ENCODE results near the gene DCBLD1.

Gene DCBLD1

GRCh38 chr6:117530467-117531242 is 48.2 kb downstream of the DCBLD1 start:
- no peak overlapping the region for H3K4me3 Mint-ChIP-seq
- peaks cover 3% of the 10 kb centered on the region for H3K36me3 Mint-ChIP-seq (ENCODE audit: insufficient read depth)
- H3K4me1 Mint-ChIP-seq = no peaks in the 10 kb centered on the region
- DNase-seq (ENCODE audit: low spot score in 2 of 2) = no peak
- H3K27ac Mint-ChIP-seq (ENCODE audit: low read depth) = no peak overlapping the region
- H3K9me3 Mint-ChIP-seq = no peaks in the 10 kb centered on the region
- no peak for ATAC-seq (replicated peaks; ENCODE audit: extremely low read depth, poor library complexity, severe bottlenecking)
- no peaks in the 10 kb centered on the region for H3K27me3 Mint-ChIP-seq

- ATAC-seq (replicated peaks; ENCODE audit: extremely low read depth, poor library complexity, severe bottlenecking) = no peak
- DNase-seq (ENCODE audit: low spot score in 2 of 2) = no peak
- Mint-ChIP-seq H3K9me3 (no peaks in the 10 kb centered on the region), H3K4me3 (no peak overlapping the region), H3K27me3 (no peaks in the 10 kb centered on the region), H3K27ac (ENCODE audit: low read depth) (no peak overlapping the region), H3K36me3 (ENCODE audit: insufficient read depth) (peaks cover 2% of the 10 kb centered on the region), H3K4me1 (no peaks in the 10 kb centered on the region)
Observed at GRCh38 chr6:117531346-117531745, 48.9 kb downstream of the DCBLD1 start.

GRCh38 chr6:117531809-117532725 is 49.6 kb downstream of the DCBLD1 start:
- Mint-ChIP-seq H3K27ac (ENCODE audit: low read depth) (no peak overlapping the region), H3K36me3 (ENCODE audit: insufficient read depth) (peaks cover 2% of the 10 kb centered on the region), H3K9me3 (no peaks in the 10 kb centered on the region), H3K4me1 (no peaks in the 10 kb centered on the region), H3K4me3 (no peak overlapping the region), H3K27me3 (no peaks in the 10 kb centered on the region)
- DNase-seq (ENCODE audit: low spot score in 2 of 2) = no peak
- ATAC-seq (replicated peaks; ENCODE audit: extremely low read depth, poor library complexity, severe bottlenecking) = no peak

- Mint-ChIP-seq H3K4me1 (no peaks in the 10 kb centered on the region), H3K9me3 (no peaks in the 10 kb centered on the region), H3K27ac (ENCODE audit: low read depth) (no peak overlapping the region), H3K4me3 (no peak overlapping the region), H3K27me3 (no peaks in the 10 kb centered on the region), H3K36me3 (ENCODE audit: insufficient read depth) (peaks cover 2% of the 10 kb centered on the region)
- DNase-seq (ENCODE audit: low spot score in 2 of 2) (no peak), ATAC-seq (replicated peaks; ENCODE audit: extremely low read depth, poor library complexity, severe bottlenecking) (no peak)
Observed at GRCh38 chr6:117533775-117534174, 51.3 kb downstream of the DCBLD1 start.

DNA sequence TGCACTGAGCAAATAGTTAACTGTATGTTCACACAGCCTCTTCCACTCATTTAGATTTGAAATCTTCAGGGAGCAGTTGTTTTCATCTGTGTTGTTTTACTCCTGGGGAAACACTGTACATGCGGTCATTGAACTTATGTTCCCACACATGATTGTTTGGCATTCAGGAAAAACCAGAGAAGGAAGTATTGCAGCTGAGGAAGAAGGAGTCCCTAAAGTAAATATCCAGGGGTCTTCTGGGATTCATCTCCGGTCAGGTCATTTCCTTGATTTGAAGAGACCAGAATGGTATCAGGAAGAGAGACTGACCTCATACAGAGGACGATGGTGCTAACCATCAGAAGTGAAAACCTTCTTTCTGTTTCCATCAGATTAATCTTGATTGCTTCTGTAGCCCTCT is 52.5 kb downstream of the DCBLD1 start:
- DNase-seq (ENCODE audit: low spot score in 2 of 2) (no peak), ATAC-seq (replicated peaks; ENCODE audit: extremely low read depth, poor library complexity, severe bottlenecking) (no peak)
- Mint-ChIP-seq H3K4me1 (no peaks in the 10 kb centered on the region), H3K36me3 (ENCODE audit: insufficient read depth) (peaks cover 2% of the 10 kb centered on the region), H3K4me3 (no peak overlapping the region), H3K27ac (ENCODE audit: low read depth) (no peak overlapping the region), H3K27me3 (no peaks in the 10 kb centered on the region), H3K9me3 (no peaks in the 10 kb centered on the region)

- Mint-ChIP-seq H3K27ac (ENCODE audit: low read depth) (no peak overlapping the region), H3K27me3 (no peaks in the 10 kb centered on the region), H3K4me1 (no peaks in the 10 kb centered on the region), H3K4me3 (no peak overlapping the region), H3K36me3 (ENCODE audit: insufficient read depth) (peaks cover 4% of the 10 kb centered on the region), H3K9me3 (no peaks in the 10 kb centered on the region)
- DNase-seq (ENCODE audit: low spot score in 2 of 2) = no peak
- ATAC-seq (replicated peaks; ENCODE audit: extremely low read depth, poor library complexity, severe bottlenecking) = no peak
Observed at GRCh38 chr6:117536317-117536716, 53.8 kb downstream of the DCBLD1 start.

DNA sequence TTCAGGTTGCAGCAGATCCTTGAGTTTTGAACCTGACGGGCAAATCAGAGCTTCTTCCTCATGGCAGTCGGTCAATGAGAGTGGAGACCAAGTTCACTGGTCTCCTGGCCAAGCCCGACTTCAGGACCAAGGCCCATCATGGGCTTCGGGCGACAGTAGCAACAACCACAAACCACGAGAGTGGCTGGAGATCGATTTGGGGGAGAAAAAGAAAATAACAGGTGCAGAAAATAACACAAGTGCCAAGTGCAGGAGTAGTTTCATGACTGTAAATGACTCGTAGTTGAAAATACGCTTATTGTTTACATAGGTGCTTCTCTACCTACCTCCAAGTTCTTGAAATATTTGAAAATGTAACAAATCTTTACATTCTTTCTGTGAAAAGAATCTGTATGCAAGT is 56.1 kb downstream of the DCBLD1 start:
- Mint-ChIP-seq H3K27me3 (no peaks in the 10 kb centered on the region), H3K4me1 (no peaks in the 10 kb centered on the region), H3K36me3 (ENCODE audit: insufficient read depth) (peaks cover 3% of the 10 kb centered on the region), H3K27ac (ENCODE audit: low read depth) (no peak overlapping the region), H3K9me3 (no peaks in the 10 kb centered on the region), H3K4me3 (no peak overlapping the region)
- no peak for DNase-seq (ENCODE audit: low spot score in 2 of 2)
- no peak for ATAC-seq (replicated peaks; ENCODE audit: extremely low read depth, poor library complexity, severe bottlenecking)

GRCh38 chr6:117540670-117541069 is 58.2 kb downstream of the DCBLD1 start:
- H3K36me3 Mint-ChIP-seq (ENCODE audit: insufficient read depth) = peaks cover 3% of the 10 kb centered on the region
- no peaks in the 10 kb centered on the region for H3K4me1 Mint-ChIP-seq
- no peaks in the 10 kb centered on the region for H3K9me3 Mint-ChIP-seq
- no peak overlapping the region for H3K27ac Mint-ChIP-seq (ENCODE audit: low read depth)
- no peak overlapping the region for H3K4me3 Mint-ChIP-seq
- H3K27me3 Mint-ChIP-seq = no peaks in the 10 kb centered on the region
- ATAC-seq (replicated peaks; ENCODE audit: extremely low read depth, poor library complexity, severe bottlenecking) = no peak
- no peak for DNase-seq (ENCODE audit: low spot score in 2 of 2)

DNA sequence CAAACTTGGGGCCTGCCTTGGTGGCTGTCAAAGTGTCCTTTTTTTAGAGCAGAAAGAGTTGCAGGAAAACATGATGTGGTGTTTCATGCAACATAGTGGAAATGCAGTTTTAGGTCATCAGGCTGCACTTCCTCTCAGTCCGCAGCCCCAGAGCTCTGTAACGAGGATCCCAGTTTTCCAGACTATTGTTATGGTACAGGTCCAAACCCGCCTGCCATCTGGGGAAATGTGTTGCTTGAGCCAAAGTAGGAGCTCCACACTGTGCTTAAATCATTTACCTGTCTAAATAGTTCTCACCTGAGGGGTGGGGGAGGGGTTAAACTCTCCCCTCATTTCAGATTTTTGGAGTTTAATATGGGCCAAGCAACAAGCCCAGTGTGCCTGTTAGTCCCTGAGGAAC is 60.0 kb downstream of the DCBLD1 start:
- H3K36me3 Mint-ChIP-seq (ENCODE audit: insufficient read depth) = peaks cover 3% of the 10 kb centered on the region
- no peak for ATAC-seq (replicated peaks; ENCODE audit: extremely low read depth, poor library complexity, severe bottlenecking)

DNA sequence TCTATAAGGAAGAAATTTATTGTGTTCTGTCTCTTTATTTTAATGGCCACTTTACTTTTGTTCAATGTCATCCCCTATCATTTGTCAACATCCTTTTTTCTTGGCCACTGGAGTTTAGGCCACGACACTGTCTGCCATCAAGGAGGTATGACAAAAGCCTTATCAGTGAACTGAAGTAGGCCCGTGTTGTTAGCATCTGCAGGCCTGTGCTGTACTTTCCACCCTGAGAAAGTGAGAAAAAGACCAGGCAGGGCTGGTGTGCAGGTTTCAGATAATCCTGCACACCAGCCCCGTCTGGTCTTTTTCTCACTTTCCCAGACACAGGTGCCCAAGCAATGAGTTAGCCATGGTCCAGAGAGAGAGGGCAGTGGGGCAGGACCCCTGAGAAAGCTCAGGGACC is 62.2 kb downstream of the DCBLD1 start:
- no peaks in the 10 kb centered on the region for H3K9me3 Mint-ChIP-seq
- no peak overlapping the region for H3K4me3 Mint-ChIP-seq
- H3K27me3 Mint-ChIP-seq = no peaks in the 10 kb centered on the region
- ATAC-seq (replicated peaks; ENCODE audit: extremely low read depth, poor library complexity, severe bottlenecking) (no peak), DNase-seq (ENCODE audit: low spot score in 2 of 2) (no peak)
- peaks cover 7% of the 10 kb centered on the region for H3K36me3 Mint-ChIP-seq (ENCODE audit: insufficient read depth)
- no peak overlapping the region for H3K27ac Mint-ChIP-seq (ENCODE audit: low read depth)
- H3K4me1 Mint-ChIP-seq = peaks cover 32% of the 10 kb centered on the region

More for the DNA sequence above, 60.0 kb downstream of the DCBLD1 start:
- peaks cover 12% of the 10 kb centered on the region for H3K4me1 Mint-ChIP-seq
- no peak for DNase-seq (ENCODE audit: low spot score in 2 of 2)
- H3K27me3 Mint-ChIP-seq = no peaks in the 10 kb centered on the region
- no peak overlapping the region for H3K27ac Mint-ChIP-seq (ENCODE audit: low read depth)
- no peaks in the 10 kb centered on the region for H3K9me3 Mint-ChIP-seq
- no peak overlapping the region for H3K4me3 Mint-ChIP-seq

GRCh38 chr6:117545161-117545595 is 62.7 kb downstream of the DCBLD1 start:
- ATAC-seq (replicated peaks; ENCODE audit: extremely low read depth, poor library complexity, severe bottlenecking) (no peak), DNase-seq (ENCODE audit: low spot score in 2 of 2) (no peak)
- no peak overlapping the region for H3K27ac Mint-ChIP-seq (ENCODE audit: low read depth)

GRCh38 chr6:117546674-117547073 is 64.2 kb downstream of the DCBLD1 start:
- DNase-seq (ENCODE audit: low spot score in 2 of 2) (no peak), ATAC-seq (replicated peaks; ENCODE audit: extremely low read depth, poor library complexity, severe bottlenecking) (no peak)
- Mint-ChIP-seq H3K27ac (ENCODE audit: low read depth) (peak overlapping the region; percentile 81), H3K27me3 (no peaks in the 10 kb centered on the region), H3K4me1 (peaks cover 47% of the 10 kb centered on the region), H3K9me3 (no peaks in the 10 kb centered on the region), H3K36me3 (ENCODE audit: insufficient read depth) (peaks cover 6% of the 10 kb centered on the region), H3K4me3 (peak overlapping the region; percentile 8)

More at GRCh38 chr6:117545161-117545595, 62.7 kb downstream of the DCBLD1 start:
- H3K4me3 Mint-ChIP-seq = no peak overlapping the region
- no peaks in the 10 kb centered on the region for H3K27me3 Mint-ChIP-seq
- no peaks in the 10 kb centered on the region for H3K9me3 Mint-ChIP-seq
- peaks cover 7% of the 10 kb centered on the region for H3K36me3 Mint-ChIP-seq (ENCODE audit: insufficient read depth)
- H3K4me1 Mint-ChIP-seq = peaks cover 37% of the 10 kb centered on the region

Measured in central memory CD8-positive, alpha-beta T cell (primary cell).